Stimulated activated CD4-positive, alpha-beta T cell treated with anti-CD3 and anti-CD28 coated beads, Interleukin-12 subunit alpha, Interleukin-12 subunit beta, amount 100 ng/mL, for 24 hours (primary cell): ENCODE data around the gene GTF2IRD1.
"Not testable (repeated sequence)": the region's sequence is repeated elsewhere in the genome, so short reads cannot be mapped to it uniquely, and the experiment has no call there.

Experiments used
- DNase-seq, 2 experiments: peaks; one replicate each; pipeline ENCODE4 v3.0.0-alpha.2; 2020; ENCODE audit warnings: low read depth in 2 of 2

Gene GTF2IRD1

GRCh38 chr7:74453322-74454011 lies at the start of gene GTF2IRD1:
GTF2IRD1 (plus strand) TSS chr7:74453906; CDS start chr7:74508081, 54,175 bp downstream.
- DNase-seq: peak; percentile 14 to 52

DNA sequence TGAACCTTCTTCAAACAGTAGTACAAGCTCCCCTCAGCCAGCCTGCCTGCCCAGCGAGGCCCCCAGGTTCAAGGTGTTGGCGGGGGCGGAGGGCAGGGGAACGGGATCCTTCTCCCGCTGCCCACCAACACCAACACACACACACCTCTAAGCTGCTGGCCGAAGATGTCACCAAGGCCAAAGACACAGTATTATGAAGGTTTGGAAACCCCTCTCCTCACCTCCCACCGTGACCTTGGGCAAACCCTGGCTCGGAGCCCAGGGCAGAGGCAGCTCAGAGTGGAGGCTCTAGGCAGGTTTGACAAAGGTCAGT lies 49.4 kb upstream of the GTF2IRD1 start:
- no peak for DNase-seq

DNA sequence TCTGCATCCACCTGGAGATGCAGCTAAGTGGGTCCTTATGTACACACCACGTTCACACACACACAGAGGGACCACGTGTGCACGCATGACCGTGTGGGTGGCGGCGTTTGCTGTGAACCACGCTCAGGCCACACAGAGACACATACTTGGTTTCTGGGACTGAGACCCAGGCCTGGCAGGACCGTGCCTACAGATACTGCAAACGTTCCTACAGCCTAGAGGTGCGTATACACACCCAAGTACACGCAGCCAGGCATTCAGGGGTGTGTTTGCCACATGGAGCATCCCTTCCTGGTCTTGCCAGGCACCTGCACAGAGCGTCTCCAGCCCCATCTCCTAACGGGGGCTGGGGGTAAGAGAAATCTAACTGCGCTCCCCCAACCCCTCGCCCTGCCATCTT lies 49.0 kb upstream of the GTF2IRD1 start:
- no peak for DNase-seq

DNA sequence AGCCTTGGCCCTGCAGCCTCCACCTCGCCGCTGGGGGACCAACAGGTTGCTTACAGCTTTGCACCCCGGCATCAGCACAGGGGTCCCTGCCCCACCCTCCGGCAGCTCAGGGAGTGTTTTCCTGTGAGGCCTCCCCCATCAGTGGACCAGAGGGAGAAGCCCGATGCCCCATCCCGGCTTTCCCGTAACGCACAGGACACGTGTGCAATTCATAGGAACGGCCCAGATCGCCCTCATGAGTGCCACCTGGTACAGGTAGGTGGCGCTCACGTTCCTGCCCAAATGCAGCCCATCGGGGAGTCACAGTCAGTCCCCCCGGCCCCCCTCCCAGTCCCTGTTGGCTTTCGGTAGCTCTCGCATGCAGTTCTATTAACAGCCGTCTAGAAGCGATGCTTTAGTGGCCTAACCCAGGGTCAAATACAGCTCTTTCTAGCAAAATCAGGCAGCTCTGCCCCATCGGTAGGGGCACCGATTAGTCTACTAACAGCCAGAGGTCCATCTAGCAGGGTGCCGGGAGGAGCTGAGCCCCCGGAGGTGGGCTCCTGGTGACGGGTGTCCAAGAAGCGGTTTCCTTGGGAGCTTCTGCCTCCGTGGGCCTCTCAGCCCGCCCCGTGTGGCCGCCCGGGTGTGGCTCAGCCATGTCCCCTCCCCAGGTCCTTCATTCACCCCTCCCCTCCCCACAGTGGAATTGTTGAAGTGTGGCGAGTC lies 48.4 kb upstream of the GTF2IRD1 start:
- no peak for DNase-seq

GRCh38 chr7:74405899-74406512 lies 47.7 kb upstream of the GTF2IRD1 start:
- no peak for DNase-seq

DNA sequence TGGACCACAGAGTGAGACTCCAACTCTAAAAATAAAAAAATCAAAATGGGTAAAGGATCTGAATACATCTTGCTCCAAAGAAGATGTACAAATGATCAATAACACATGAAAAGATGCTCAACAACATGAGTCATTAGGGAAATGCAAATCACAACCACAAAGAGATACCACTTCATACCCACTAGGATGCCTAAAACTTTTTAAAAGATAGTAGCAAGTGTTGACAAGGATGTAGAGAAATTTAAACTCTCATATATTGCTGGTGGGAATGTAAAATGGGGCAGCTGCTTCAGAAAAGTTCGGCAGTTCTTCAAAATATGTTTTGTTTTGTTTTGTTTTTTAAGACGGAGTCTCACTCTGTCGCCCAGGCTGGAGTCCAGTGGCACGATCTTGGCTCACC lies 45.7 kb upstream of the GTF2IRD1 start:
- no peak for DNase-seq

DNA sequence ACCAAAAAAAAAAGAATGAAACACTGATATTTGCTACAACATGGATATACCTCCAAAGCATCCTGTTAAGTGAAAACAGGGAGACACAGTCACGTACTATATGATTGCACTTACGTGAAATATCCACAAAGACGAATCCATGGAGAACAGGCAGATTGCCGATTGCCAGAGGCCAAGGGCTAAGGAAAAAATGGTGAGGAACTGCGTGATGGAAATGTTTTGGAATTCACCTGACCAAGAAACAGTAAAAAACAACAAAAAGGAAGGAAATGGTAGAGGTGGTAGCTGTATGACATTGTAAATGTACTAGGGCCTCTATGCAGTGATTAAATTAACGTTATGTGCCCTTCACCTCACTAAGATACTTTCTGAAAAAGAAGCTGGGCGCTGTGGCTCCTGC lies 44.1 kb upstream of the GTF2IRD1 start:
- DNase-seq: no peak

DNA sequence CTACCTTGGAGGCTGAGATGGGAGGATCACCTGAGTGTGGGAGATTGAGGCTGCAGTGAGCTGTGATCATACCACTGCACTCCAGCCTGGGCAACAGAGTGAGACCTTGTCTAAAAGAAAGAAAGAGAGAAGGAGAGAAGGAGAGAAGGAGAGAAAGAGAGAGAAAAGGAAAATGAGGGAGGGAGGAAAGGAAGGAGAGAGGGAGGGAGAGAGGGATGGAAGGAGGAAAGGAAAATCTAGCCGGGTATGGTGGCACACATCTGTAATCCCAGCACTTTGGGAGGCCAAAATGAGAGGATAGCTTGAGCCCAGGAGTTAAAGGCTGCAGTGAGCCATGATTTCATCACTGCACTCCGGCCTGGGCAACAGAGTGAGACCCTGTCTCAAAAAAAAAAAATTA lies 42.9 kb upstream of the GTF2IRD1 start:
- no peak for DNase-seq

DNA sequence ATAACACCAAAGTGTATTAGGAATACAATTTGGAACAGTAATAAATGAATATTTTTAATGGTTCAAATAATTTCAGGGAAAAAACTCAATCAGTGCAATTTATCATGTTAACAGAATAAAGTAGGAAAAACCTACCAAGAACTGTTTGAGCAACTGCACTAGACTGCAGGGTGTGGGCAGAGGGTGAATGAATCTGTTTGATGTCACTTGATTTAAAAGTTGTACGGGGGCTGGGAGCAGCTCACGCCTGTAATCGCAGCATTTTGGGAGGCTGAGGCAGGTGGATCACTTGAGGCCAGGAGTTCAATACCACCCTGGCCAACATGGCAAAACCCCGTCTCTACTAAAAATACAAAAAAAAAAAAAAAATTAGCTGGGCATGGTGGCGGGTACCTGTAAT lies 42.1 kb upstream of the GTF2IRD1 start:
- not testable (repeated sequence) for DNase-seq

DNA sequence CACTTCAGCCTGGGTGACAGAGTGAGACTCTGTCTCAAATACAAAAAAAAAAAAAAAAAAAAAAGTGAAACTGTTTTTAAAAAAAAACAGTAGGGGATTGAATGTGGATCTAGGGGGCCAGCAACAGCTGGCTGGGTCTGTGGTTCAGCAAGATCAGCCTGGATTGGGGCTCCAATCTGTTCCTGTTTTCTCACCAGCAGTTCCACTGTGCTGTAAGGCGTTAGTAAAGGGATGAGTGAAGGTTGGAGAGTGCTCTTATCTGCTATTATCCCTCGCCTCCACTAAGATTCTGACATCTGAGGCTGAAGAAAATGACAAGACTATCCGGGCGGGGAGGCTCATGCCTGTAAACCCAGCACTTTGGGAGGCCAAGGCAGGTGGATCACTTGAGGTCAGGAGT lies 41.6 kb upstream of the GTF2IRD1 start:
- no peak for DNase-seq

DNA sequence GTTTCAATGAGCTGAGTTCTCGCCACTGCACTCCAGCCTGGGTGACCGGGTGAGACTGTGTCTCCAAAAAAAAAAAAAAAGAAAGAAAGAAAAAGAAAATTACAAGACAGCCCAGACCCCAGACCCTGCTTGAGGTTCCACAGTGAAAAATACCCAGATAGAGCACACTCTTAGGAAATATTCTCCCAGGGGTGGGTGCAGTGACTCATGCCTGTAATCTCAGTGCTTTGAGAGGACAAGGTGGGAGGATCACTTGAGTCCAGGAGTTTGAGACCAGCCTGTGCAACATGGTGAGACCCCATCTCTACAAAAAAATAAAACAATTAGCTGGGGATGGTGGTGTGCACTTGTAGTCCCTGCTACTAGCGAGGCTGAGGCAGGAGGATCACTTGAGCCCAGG lies 41.1 kb upstream of the GTF2IRD1 start:
- DNase-seq: no peak

DNA sequence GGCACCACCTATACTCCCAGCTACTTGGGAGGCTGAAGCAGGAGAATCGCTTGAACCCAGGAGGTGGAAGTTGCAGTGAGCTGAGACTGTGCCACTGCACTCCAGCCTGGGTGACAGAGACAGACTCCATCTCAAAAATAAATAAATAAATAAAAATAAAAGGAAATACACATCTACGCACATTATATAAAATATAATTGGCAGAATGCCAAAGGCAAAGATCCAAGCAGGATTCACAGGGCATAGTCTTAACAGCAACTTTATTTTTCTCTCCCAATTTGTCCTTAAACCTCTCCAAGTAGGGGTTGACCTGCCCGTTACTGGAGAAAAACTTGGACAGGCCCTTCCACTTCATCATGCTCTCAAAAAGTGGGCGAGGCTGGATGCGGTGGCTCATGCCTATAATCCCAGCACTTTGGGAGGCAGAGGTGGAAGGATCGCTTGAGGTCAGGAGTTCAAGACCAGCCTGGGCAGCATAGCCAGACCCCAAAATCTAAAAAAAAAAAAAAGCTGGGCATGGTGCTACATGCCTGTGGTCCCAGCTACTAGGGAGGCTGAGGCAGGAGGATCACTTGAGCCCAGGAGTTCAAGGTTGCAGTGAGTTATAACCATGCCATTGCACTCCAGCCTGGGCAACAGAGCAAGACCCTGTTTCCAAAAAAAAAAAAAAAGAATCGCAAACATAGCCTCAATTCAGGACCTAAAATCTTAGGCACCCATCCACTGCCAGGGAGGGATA lies 38.9 kb upstream of the GTF2IRD1 start:
- not testable (repeated sequence) for DNase-seq

DNA sequence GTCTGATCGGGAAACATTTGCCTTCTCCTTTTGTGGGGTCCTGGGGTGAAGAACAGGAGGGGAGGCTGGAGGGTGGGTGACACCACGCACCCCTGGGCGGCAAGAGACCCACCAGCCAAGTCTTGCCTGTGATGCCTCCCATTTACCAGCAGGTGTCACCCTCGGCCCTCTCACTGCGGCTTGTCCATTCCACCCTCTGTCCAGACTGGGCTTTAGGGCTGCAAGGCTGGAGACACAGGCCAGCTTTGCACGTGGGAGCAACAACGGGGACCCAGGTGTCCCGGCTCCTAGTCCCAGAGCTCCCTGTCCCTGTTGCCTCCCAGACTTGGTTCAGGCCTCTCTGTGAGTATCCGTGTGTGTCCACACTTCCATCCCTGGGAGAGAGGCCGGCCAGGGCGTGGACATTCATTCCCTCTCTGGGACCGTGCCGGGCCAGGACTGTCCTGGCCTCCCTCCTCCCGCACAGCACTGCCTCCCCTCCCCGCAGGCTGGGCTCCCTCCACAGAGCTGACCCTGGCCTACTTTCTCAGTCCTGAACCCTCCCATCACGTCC lies 36.2 kb upstream of the GTF2IRD1 start:
- DNase-seq: peak; percentile 26 to 54

GRCh38 chr7:74418076-74418475 lies 35.6 kb upstream of the GTF2IRD1 start:
- DNase-seq: no peak

DNA sequence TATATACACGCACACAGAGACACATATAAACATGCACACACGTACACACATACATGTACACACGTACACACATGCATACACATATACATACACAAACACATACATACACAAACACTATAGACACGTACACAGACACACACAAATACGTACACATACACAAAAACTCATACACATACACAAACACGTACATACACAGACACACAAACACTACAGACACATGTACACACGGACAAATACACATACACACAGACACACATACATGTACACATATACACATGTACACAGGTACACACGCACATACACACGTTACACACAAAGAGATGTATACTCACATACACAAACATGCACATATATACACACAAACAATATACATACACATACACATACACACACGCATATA lies 35.2 kb upstream of the GTF2IRD1 start:
- DNase-seq: no peak

DNA sequence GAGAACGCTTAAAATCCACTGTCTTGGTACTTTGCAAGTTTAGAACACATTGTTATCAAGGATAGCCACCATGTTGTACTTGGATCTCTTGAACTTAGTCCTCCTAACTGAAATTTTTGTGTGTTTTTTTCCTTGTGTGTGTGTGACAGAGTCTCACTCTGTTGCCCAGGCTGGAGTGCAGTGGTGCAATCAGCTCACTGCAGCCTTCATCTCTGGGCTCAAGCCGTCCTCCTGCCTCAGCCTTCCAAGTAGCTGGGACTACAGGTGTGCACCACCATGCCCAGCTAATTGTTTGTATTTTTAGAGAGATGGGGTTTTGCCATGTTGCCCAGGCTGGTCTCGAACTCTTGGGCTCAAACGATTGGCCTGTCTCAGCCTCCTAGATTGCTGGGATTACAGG lies 34.5 kb upstream of the GTF2IRD1 start:
- not testable (repeated sequence) for DNase-seq

DNA sequence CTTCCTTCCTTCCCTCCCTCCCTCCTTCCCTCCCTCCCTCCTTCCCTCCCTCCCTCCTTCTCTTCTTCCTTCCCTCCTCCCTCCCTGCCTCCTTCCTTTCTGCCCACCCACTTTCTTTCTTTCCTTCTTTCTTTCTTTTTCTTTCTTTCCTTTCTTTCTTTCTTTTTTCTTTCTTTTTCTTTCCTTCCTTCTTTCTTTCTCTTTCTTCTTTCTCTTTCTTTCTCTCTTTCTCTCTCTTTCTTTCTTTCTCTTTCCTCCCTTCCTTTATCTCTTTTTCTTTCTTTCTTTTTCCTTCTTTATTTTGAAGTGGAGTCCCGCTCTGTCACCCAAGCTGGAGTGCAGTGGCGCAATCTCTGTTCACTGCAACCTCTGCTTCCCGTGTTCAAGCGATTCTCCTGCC lies 33.7 kb upstream of the GTF2IRD1 start:
- no peak for DNase-seq

DNA sequence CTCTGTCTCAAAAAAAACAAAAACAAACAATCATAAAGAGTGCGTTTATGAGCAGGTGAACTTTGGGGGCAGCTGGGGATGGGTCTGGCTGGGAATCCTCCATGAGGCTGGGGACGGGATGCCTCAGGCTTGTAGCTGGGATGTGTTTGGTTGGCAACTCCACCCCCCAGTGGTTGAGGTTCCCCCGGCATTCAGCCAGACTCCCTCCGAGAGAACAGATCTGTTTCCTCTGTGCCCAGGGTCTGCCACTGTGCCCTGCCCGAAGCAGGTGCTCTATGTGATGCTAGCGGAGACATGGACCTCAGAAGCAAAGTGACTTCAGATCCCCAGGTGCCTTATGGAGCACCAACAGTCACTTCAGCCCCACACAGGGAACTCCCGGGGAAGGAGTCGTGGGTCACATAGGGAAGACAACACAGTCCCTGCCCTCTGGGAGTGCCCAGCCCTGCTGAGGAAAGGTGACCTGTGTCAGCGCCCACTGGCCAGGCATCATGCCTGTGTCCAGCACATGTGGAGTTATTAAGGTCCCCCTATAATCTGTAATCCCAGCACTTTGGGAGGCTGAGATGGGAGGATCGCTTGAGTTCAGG lies 29.3 kb upstream of the GTF2IRD1 start:
- no peak for DNase-seq

GRCh38 chr7:74428023-74428422 lies 25.7 kb upstream of the GTF2IRD1 start:
- DNase-seq: no peak

GRCh38 chr7:74429153-74429747 lies 24.5 kb upstream of the GTF2IRD1 start:
- no peak for DNase-seq

DNA sequence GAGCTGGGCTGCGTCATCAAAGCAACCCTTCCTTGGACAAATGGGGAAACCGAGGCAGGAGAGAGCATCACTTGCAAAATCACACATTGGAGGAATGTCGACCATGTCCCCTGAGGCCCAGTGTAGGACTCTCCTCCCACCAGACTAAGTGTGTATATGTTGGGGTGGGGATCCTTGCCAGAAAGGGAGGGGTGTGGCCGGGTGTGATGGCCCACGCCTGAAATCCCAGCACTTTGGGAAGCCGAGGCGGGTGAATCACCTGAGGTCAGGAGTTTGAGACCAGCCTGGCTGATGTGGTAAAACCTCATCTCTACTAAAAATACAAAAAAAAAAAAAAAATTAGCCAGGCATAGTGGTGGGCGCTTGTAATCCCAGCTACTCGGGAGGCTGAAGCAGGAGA lies 23.3 kb upstream of the GTF2IRD1 start:
- DNase-seq: not testable (repeated sequence)
